ENCODE measurements around the gene DESI2.

DNA sequence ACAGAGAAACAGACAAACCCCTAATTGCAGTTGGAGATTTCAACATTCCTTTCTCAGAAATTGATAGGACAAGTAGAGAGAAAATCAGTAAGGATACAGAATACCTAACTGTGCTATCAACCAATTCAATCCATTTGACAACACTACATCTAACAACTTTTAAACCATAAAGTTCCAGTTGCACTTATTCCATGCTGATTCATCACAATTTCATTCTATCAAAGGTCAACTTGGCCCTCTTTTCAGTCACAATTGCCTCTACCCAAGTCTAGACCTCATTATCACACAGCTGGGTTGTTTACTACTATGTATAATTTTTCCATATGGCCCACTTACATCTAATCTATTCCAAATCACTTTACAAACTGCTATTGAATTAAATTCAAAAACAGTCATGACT, 19.8 kb upstream of the DESI2 start:
- TF ChIP-seq, protein P1, sequence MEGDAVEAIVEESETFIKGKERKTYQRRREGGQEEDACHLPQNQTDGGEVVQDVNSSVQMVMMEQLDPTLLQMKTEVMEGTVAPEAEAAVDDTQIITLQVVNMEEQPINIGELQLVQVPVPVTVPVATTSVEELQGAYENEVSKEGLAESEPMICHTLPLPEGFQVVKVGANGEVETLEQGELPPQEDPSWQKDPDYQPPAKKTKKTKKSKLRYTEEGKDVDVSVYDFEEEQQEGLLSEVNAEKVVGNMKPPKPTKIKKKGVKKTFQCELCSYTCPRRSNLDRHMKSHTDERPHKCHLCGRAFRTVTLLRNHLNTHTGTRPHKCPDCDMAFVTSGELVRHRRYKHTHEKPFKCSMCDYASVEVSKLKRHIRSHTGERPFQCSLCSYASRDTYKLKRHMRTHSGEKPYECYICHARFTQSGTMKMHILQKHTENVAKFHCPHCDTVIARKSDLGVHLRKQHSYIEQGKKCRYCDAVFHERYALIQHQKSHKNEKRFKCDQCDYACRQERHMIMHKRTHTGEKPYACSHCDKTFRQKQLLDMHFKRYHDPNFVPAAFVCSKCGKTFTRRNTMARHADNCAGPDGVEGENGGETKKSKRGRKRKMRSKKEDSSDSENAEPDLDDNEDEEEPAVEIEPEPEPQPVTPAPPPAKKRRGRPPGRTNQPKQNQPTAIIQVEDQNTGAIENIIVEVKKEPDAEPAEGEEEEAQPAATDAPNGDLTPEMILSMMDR (IDR thresholded peaks at IDR 0.05; ENCODE audit: borderline replicate concordance, extremely low read depth, low read length, poor library complexity, severe bottlenecking), result no peak
- no peak for TF ChIP-seq EZH2 (IDR thresholded peaks at IDR 0.05; ENCODE audit: borderline replicate concordance, low read depth, low read length, severe bottlenecking)

Data from DND-41 (cell line).